SK-N-SH (cell line): ENCODE measurements around the gene HBA1. TPM values are rescaled to one million over a fixed set of nuclear protein-coding genes. Genes with fewer than 3 reads are reported as not detected.
"Not testable (repeated sequence)": the region's sequence is repeated elsewhere in the genome, so short reads cannot be mapped to it uniquely, and the experiment has no call there.

Source experiments
- CTCF ChIA-PET: fragments of 300-600, 350-600 bp; formaldehyde crosslinking; extraction: SDS; loops from one replicate; lab custom pipeline; 2021; lab: Yijun Ruan, JAX
- POLR2A ChIA-PET: fragments of 350-600 bp; sonication (Branson Sonifier 250); formaldehyde crosslinking; extraction: SDS; loops from one replicate; lab custom pipeline; 2020; ENCODE audit warnings: antibody characterized with exemption, inconsistent platforms; lab: Yijun Ruan, JAX
- DNase-seq: peaks from one replicate; pipeline ENCODE4 v3.0.0; 2012
- H2AFZ ChIP-seq: fragments of 200-600 bp; sonication (generic); 2 replicates; pipeline ENCODE4 v1.8.1; 2016; ENCODE audit warnings: antibody characterized with exemption, mild to moderate bottlenecking, low read depth
- H3F3A ChIP-seq: fragments of 200-600 bp; sonication (generic); replicated peaks from 2 replicates; pipeline ENCODE3; 2016; ENCODE audit warnings: antibody characterized with exemption, mild to moderate bottlenecking; ENCODE audit not compliant: insufficient read depth
- H3K27ac ChIP-seq, 2 experiments: fragments of 200-500 bp in 1 of 2; fragments of 200-600 bp in 1 of 2; sonication (Bioruptor generic) in 1 of 2; sonication (generic), shearing (Covaris generic) in 1 of 2; 2 replicates each; pipeline versions ENCODE4 v1.5.1 to v1.6.1; 2014 to 2016; ENCODE audit warnings: low read depth in 2 of 2, inconsistent platforms in 1 of 2, low read length in 1 of 2, mild to moderate bottlenecking in 1 of 2, mixed read lengths in 1 of 2
- H3K27me3 ChIP-seq: fragments of 200-600 bp; sonication (generic), shearing (Covaris generic); 2 replicates; pipeline ENCODE4 v1.6.1; 2016; ENCODE audit warnings: mixed run types; ENCODE audit not compliant: insufficient read depth
- H3K36me3 ChIP-seq, 2 experiments: fragments of 200-500 bp in 1 of 2; fragments of 200-600 bp in 1 of 2; sonication (Bioruptor generic) in 1 of 2; sonication (generic) in 1 of 2; replicated peaks in 1 of 2; 2 replicates each; pipeline versions ENCODE3 to v1.5.1; 2014 to 2016; ENCODE audit warnings: low read length in 1 of 2, mild to moderate bottlenecking in 1 of 2; ENCODE audit not compliant: insufficient read depth in 2 of 2, control insufficient read depth in 1 of 2
- H3K4me1 ChIP-seq, 2 experiments: fragments of 200-500 bp in 1 of 2; fragments of 200-600 bp in 1 of 2; sonication (Bioruptor generic) in 1 of 2; sonication (generic), shearing (Covaris generic) in 1 of 2; 2 replicates each; pipeline versions ENCODE4 v1.5.1 to v1.6.1; 2014 to 2016; ENCODE audit warnings: low read depth in 1 of 2, low read length in 1 of 2, mixed run types in 1 of 2; ENCODE audit not compliant: insufficient read depth in 2 of 2, control insufficient read depth in 1 of 2
- H3K4me2 ChIP-seq: fragments of 200-600 bp; sonication (generic), shearing (Covaris generic); 2 replicates; pipeline ENCODE4 v1.6.1; 2017; ENCODE audit warnings: mixed run types
- H3K4me3 ChIP-seq, 2 experiments: fragments of 200-500 bp in 1 of 2; fragments of 200-600 bp in 1 of 2; sonication (Bioruptor generic) in 1 of 2; sonication (generic), shearing (Covaris generic) in 1 of 2; 2 replicates each; pipeline versions ENCODE4 v1.5.1 to v1.8.1; 2014 to 2016; ENCODE audit warnings: low read depth in 2 of 2, inconsistent platforms in 1 of 2, low read length in 1 of 2, mild to moderate bottlenecking in 1 of 2, mixed read lengths in 1 of 2, moderate library complexity in 1 of 2
- H3K79me2 ChIP-seq: fragments of 200-600 bp; sonication (generic); 2 replicates; pipeline ENCODE4 v1.8.1; 2017; ENCODE audit warnings: mild to moderate bottlenecking; ENCODE audit not compliant: insufficient read depth
- H3K9ac ChIP-seq: fragments of 200-600 bp; sonication (generic); 2 replicates; pipeline ENCODE4 v1.6.1; 2017; ENCODE audit warnings: mixed run types
- H3K9me2 ChIP-seq: fragments of 200-600 bp; sonication (generic); 2 replicates; pipeline ENCODE4 v1.6.1; 2017; ENCODE audit warnings: mixed run types
- H3K9me3 ChIP-seq: fragments of 200-600 bp; sonication (generic); 2 replicates; pipeline ENCODE4 v1.6.1; 2017; ENCODE audit warnings: mixed run types, mild to moderate bottlenecking, moderate library complexity
- H4K20me1 ChIP-seq: fragments of 200-600 bp; sonication (generic); 2 replicates; pipeline ENCODE4 v1.6.1; 2017; ENCODE audit warnings: mild to moderate bottlenecking, mixed run types; ENCODE audit not compliant: insufficient read depth
- CHD2 ChIP-seq: fragments of 150-350 bp; IDR thresholded peaks from 2 replicates; pipeline ENCODE4 v1.6.1; 2018; ENCODE audit warnings: low read length; ENCODE audit not compliant: partially characterized antibody
- CTCF ChIP-seq: fragments of 200-600 bp; sonication (generic); IDR thresholded peaks from 2 replicates; pipeline ENCODE4 v1.6.1; 2017; ENCODE audit warnings: antibody characterized with exemption, mild to moderate bottlenecking, moderate library complexity
- FOSL2 ChIP-seq: IDR thresholded peaks from 2 replicates; pipeline ENCODE4 v1.4.0; 2012; ENCODE audit warnings: low read depth, mild to moderate bottlenecking, moderate library complexity, borderline replicate concordance
- FOXM1 ChIP-seq: IDR thresholded peaks from 2 replicates; pipeline ENCODE4 v1.4.0; 2012; ENCODE audit warnings: low read depth, mild to moderate bottlenecking
- MEF2A ChIP-seq: IDR thresholded peaks from 2 replicates; pipeline ENCODE4 v1.4.0; 2012; ENCODE audit warnings: low read depth, borderline replicate concordance
- NFIC ChIP-seq: IDR thresholded peaks from 2 replicates; pipeline ENCODE4 v1.4.0; 2012; ENCODE audit warnings: borderline replicate concordance
- NRF1 ChIP-seq: IDR thresholded peaks from 2 replicates; pipeline ENCODE4 v1.6.1; 2012; ENCODE audit warnings: low read depth, mild to moderate bottlenecking, low read length
- PBX3 ChIP-seq: IDR thresholded peaks from 2 replicates; pipeline ENCODE4; 2012
- POLR2AphosphoS5 ChIP-seq: IDR thresholded peaks from 2 replicates; pipeline ENCODE4 v1.6.1; 2012; ENCODE audit warnings: low read depth, low read length
- REST ChIP-seq: IDR thresholded peaks from 2 replicates; pipeline ENCODE4 v1.6.1; 2012; ENCODE audit warnings: mild to moderate bottlenecking, low read depth, low read length, moderate library complexity
- RXRA ChIP-seq: IDR thresholded peaks from 2 replicates; pipeline ENCODE4 v1.4.0; 2012; ENCODE audit warnings: low read depth, mild to moderate bottlenecking, borderline replicate concordance
- TCF12 ChIP-seq: IDR thresholded peaks from 2 replicates; pipeline ENCODE4 v1.4.0; 2012
- TEAD4 ChIP-seq: IDR thresholded peaks from 2 replicates; pipeline ENCODE4 v1.4.0; 2012; ENCODE audit warnings: mild to moderate bottlenecking, borderline replicate concordance; ENCODE audit not compliant: insufficient read depth
- WGBS: methylation state at CpG from one replicate; pipeline ENCODE4 v1.1.6; 2017; ENCODE audit warnings: low lambda C conversion rate; 5-methylcytosine and 5-hydroxymethylcytosine counted together
- polyA plus RNA-seq, 3 experiments: library from polyadenylated mRNA; depleted of rRNA; stranded (reverse); fragments of >200 nt; gene quantifications; 2 replicates each; pipeline ENCODE4 v1.2.3, GENCODE V29; 2012
- TF ChIP-seq, protein P1 (sequence below): IDR thresholded peaks from 2 replicates; pipeline ENCODE4 v1.4.0; 2012; ENCODE audit warnings: low read depth
- TF ChIP-seq, protein P2 (sequence below): fragments of 150-350 bp; IDR thresholded peaks from 2 replicates; pipeline ENCODE4 v1.6.1; 2016; ENCODE audit warnings: mild to moderate bottlenecking, low read depth, low read length

The HBA1 gene
- polyA plus RNA-seq, 1 of the 3 experiments (the other 2 are of a cell fraction) = not detected

DNA sequence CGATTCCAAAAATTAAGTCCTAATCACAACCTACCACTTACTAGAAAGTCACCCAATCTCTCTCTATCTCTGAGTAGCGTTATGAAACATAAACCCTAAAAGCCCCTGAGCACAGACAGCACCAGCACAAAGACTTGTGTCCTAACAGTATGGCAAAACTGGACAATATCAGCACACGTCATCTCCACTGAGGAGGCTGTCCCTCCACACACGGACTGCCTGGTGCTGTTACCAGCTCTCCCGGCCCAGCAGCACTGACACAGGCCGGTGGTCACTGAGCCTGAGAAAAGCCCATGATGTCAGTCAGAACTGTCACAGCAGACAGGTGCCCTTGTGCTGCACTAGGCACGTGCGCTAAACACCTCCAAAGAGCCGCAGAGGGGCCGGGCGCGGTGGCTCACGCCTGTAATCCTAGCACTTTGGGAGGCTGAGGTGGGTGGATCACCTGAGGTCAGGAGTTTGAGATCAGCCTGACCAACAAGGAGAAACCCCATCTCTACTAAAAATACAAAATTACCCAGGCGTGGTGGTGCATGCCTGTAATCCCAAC, 35.2 kb downstream of the HBA1 start:
- H4K20me1 ChIP-seq = peaks cover 81% of the 10 kb centered on the region
- POLR2A ChIA-PET = interaction anchor here (1.0 kb wide), 1 partner anchor 17 kb away, joined by 3 read pairs; no protein-coding TSS in a partner anchor
- H3K4me1 ChIP-seq, H2AFZ ChIP-seq, H3K27me3 ChIP-seq, H3K9me2 ChIP-seq, H3K9ac ChIP-seq, H3F3A ChIP-seq, H3K27ac ChIP-seq, H3K4me3 ChIP-seq, H3K9me3 ChIP-seq, DNase-seq, H3K4me2 ChIP-seq: not testable (repeated sequence)
- H3K79me2 ChIP-seq = peaks cover 86% of the 10 kb centered on the region
- 95% methylated on average over 14 of the region's 14 CpGs for WGBS
- CTCF ChIA-PET = interaction anchor here (1.0 to 4.8 kb wide), 3 partner anchors 30 to 150 kb away, joined by 3 to 17 read pairs (median 3); no protein-coding TSS in a partner anchor
- H3K36me3 ChIP-seq = peaks cover 21 to 73% of the 10 kb centered on the region in 2 experiments

- Histone ChIP-seq H4K20me1 (peaks cover 92% of the 10 kb centered on the region), H3K4me1 (no peaks in the 10 kb centered on the region), H3K27me3 (no peaks in the 10 kb centered on the region), H3F3A (peaks cover 6% of the 10 kb centered on the region), H2AFZ (no peak overlapping the region), H3K9me3 (no peaks in the 10 kb centered on the region), H3K9me2 (no peaks in the 10 kb centered on the region), H3K4me3 (no peak overlapping the region), H3K27ac (no peak overlapping the region), H3K36me3 (peaks cover 19 to 80% of the 10 kb centered on the region in 2 experiments), H3K9ac (no peak overlapping the region), H3K79me2 (peaks cover 99% of the 10 kb centered on the region), H3K4me2 (no peak overlapping the region)
- CTCF ChIA-PET = interaction anchor here (1.1 to 1.4 kb wide), 2 partner anchors 31 to 149 kb away, joined by 3 to 8 read pairs; no protein-coding TSS in a partner anchor
- TF ChIP-seq RXRA (no peak), TEAD4 (no peak), MEF2A (no peak), FOXM1 (no peak), CHD2 (no peak), TCF12 (no peak), REST (no peak), NFIC (no peak), PBX3 (no peak), NRF1 (no peak), FOSL2 (no peak), POLR2AphosphoS5 (no peak), CTCF (no peak)
- TF ChIP-seq, protein P1, sequence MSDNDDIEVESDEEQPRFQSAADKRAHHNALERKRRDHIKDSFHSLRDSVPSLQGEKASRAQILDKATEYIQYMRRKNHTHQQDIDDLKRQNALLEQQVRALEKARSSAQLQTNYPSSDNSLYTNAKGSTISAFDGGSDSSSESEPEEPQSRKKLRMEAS = no peak
- TF ChIP-seq, protein P2, sequence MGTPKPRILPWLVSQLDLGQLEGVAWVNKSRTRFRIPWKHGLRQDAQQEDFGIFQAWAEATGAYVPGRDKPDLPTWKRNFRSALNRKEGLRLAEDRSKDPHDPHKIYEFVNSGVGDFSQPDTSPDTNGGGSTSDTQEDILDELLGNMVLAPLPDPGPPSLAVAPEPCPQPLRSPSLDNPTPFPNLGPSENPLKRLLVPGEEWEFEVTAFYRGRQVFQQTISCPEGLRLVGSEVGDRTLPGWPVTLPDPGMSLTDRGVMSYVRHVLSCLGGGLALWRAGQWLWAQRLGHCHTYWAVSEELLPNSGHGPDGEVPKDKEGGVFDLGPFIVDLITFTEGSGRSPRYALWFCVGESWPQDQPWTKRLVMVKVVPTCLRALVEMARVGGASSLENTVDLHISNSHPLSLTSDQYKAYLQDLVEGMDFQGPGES = no peak
- POLR2A ChIA-PET = no interaction called here
- WGBS = 93% methylated on average over 3 of the region's 3 CpGs
- no peak for DNase-seq
Measured at GRCh38 chr16:212999-213398, 36.5 kb downstream of the HBA1 start.
